Measurements from ENCODE around the gene IL1F10.

DNA sequence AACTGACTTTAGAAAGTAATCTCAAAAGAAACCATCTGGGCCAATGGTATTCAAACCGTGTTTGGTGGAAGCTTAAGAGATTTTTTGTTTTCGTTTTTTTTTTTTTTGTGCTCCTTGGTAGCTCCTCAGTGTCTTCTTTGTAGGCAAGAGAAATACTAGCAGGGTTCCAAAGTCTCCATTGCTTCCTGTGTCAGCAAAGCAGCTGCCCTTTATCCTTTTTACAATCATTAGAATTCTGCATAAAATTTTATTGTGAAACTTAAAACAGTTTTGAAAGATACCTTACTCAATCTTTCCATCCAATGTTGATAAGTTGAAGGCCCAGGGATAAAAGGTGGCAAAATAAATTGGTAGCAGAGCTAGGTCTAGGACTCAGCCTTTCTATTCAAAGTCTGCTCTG lies 479 bp downstream of the IL1F10 start:
- TF ChIP-seq, protein P1, sequence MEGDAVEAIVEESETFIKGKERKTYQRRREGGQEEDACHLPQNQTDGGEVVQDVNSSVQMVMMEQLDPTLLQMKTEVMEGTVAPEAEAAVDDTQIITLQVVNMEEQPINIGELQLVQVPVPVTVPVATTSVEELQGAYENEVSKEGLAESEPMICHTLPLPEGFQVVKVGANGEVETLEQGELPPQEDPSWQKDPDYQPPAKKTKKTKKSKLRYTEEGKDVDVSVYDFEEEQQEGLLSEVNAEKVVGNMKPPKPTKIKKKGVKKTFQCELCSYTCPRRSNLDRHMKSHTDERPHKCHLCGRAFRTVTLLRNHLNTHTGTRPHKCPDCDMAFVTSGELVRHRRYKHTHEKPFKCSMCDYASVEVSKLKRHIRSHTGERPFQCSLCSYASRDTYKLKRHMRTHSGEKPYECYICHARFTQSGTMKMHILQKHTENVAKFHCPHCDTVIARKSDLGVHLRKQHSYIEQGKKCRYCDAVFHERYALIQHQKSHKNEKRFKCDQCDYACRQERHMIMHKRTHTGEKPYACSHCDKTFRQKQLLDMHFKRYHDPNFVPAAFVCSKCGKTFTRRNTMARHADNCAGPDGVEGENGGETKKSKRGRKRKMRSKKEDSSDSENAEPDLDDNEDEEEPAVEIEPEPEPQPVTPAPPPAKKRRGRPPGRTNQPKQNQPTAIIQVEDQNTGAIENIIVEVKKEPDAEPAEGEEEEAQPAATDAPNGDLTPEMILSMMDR (optimal IDR thresholded peaks at IDR 0.05 in 1 of 3, IDR thresholded peaks at IDR 0.05 in 1 of 3, conservative IDR thresholded peaks at IDR 0.05 in 1 of 3; ENCODE audit: extremely low read depth in 1 of 3, insufficient read depth in 2 of 3, low read length in 3 of 3), result no peak
- TF ChIP-seq EZH2 (IDR thresholded peaks at IDR 0.05; ENCODE audit: low read length), result no peak

Data from keratinocyte (primary cell).